Measurements from ENCODE around the gene CERS6.
A peak's percentile ranks its signal among the peaks of the same experiment; 100 is the strongest.

Gene CERS6

DNA sequence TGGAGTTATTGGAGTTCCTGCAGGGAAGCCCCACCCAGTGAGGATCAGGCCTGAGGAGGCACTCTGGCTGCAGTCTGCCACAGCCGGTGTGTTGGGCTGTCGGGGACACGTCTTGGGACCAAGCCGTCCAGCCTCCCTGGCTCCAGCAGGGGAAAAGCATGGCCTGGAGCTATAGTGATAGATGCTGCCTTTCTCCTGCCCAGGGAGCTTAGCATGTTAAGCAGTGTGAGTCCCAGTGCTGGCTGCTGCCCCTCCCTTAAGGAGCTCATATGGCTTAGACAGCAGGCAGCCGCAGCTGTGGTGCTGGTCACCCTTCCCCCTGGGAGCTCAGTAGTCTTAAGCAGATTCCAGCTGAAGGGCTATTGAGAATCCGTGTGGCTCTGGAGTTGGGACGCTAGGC lies 78.9 kb downstream of the CERS6 start:
- no peak for TF ChIP-seq CTCF (IDR thresholded peaks at IDR 0.05; ENCODE audit: low read depth, low read length)
- H3K4me3 ChIP-seq (replicated peaks in 1 of 2; ENCODE audit: low read depth in 2 of 2, low read length in 2 of 2), result no peak overlapping the region
- no peak for DNase-seq (ENCODE audit: low read depth in 2 of 2)

DNA sequence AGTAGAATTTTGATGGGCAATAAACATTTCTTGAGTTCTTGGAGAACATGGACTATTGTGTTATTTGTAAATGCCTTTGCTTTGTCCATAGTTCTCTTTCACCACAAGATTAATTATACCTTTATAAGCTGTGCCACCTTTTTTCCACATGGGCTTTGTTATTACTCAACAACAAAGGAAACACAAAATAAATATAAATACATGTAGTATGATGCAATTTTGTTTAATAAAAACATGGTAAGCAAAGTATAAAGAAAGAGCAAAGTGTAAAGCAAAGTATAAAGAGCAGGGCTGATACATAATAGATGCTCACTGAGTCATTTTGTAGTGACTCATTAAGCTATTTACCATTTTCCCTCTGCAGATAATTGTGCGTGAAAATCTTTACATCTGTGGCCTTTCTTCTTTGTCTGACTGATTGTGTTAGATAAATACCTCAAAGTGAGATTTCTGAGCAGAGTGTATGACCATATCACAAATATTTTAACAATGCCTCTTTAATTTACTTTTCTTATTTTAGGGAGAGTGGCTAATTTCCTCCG lies 80.9 kb downstream of the CERS6 start:
- DNase-seq (ENCODE audit: low read depth in 2 of 2), result peak in 1 of 2 donors; percentile 54
- no peak for TF ChIP-seq CTCF (IDR thresholded peaks at IDR 0.05; ENCODE audit: low read depth, low read length)
- no peak overlapping the region for H3K4me3 ChIP-seq (replicated peaks in 1 of 2; ENCODE audit: low read depth in 2 of 2, low read length in 2 of 2)

- no peak for DNase-seq (ENCODE audit: low read depth in 2 of 2)
- no peak overlapping the region for H3K4me3 ChIP-seq (replicated peaks in 1 of 2; ENCODE audit: low read depth in 2 of 2, low read length in 2 of 2)
- no peak for TF ChIP-seq CTCF (IDR thresholded peaks at IDR 0.05; ENCODE audit: low read depth, low read length)
These were observed 82.1 kb downstream of the CERS6 start for GRCh38 chr2:168538133-168538532.

DNA sequence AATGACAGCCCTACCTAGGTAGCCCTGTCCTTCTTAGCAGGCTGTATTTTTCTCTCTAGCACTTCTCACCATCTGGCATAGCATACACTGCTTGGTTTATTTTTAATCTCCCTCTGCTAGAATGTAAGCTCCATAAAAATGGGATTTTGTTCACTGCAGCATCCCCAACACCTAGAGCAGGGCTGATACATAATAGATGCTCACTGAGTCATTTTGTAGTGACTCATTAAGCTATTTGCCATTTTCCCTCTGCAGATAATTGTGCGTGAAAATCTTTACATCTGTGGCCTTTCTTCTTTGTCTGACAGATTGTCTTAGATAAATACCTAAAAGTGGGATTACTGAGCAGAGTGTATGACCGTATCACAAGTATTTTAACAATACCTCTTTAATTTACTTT lies 82.5 kb downstream of the CERS6 start:
- peak in 1 of 2 donors; percentile 36 for DNase-seq (ENCODE audit: low read depth in 2 of 2)
- no peak for TF ChIP-seq CTCF (IDR thresholded peaks at IDR 0.05; ENCODE audit: low read depth, low read length)
- H3K4me3 ChIP-seq (replicated peaks in 1 of 2; ENCODE audit: low read depth in 2 of 2, low read length in 2 of 2), result no peak overlapping the region

- DNase-seq (ENCODE audit: low read depth in 2 of 2), result no peak
- TF ChIP-seq CTCF (IDR thresholded peaks at IDR 0.05; ENCODE audit: low read depth, low read length), result no peak
These were observed 83.9 kb downstream of the CERS6 start for GRCh38 chr2:168539945-168540344.

GRCh38 chr2:168541858-168542257 lies 85.8 kb downstream of the CERS6 start:
- no peak overlapping the region for H3K4me3 ChIP-seq (replicated peaks in 1 of 2; ENCODE audit: low read depth in 2 of 2, low read length in 2 of 2)
- no peak for DNase-seq (ENCODE audit: low read depth in 2 of 2)
- no peak for TF ChIP-seq CTCF (IDR thresholded peaks at IDR 0.05; ENCODE audit: low read depth, low read length)

More at GRCh38 chr2:168539945-168540344, 83.9 kb downstream of the CERS6 start:
- no peak overlapping the region for H3K4me3 ChIP-seq (replicated peaks in 1 of 2; ENCODE audit: low read depth in 2 of 2, low read length in 2 of 2)

DNA sequence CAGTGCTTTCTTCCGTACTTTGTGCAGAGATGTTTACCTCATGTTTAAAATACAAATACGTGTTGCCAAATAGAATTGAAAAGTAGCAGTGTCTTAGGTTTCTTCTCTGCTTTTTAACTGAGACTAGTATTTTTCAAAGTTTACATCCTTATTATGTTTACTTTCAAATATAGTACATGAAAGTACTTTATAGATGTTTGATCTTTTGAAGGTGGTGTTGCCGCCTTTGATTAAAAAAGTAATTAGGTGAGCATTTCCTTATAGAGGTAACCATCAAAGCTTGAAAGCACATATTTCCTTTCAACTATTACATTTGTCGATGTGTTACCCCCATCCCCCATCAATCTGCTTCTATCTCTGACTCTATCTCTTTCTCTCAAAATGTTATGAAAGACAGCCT lies 87.0 kb downstream of the CERS6 start:
- no peak overlapping the region for H3K4me3 ChIP-seq (replicated peaks in 1 of 2; ENCODE audit: low read depth in 2 of 2, low read length in 2 of 2)
- DNase-seq (ENCODE audit: low read depth in 2 of 2), result no peak
- TF ChIP-seq CTCF (IDR thresholded peaks at IDR 0.05; ENCODE audit: low read depth, low read length), result no peak

Measured in cardiac fibroblast (primary cell).